ENCODE measurements around the gene ZC3H18.
A peak's percentile ranks its signal among the peaks of the same experiment; 100 is the strongest.

- no peak for TF ChIP-seq TAF1 (IDR thresholded peaks at IDR 0.05; ENCODE audit: low read depth)
- no peak for TF ChIP-seq MAX (IDR thresholded peaks at IDR 0.05)
- peak; percentile 30; the same call in 1 of the 2 replicates for TF ChIP-seq CEBPB (IDR thresholded peaks at IDR 0.05)
These were observed 79.9 kb downstream of the ZC3H18 start for GRCh38 chr16:88649924-88650748.
